C4-2B (cell line): ENCODE data around the gene NT5C3B.

Experiments
- CTCF ChIP-seq: fragments of 450-650 bp; conservative IDR thresholded peaks from 2 replicates; pipeline ENCODE4 v1.5.1; 2017; ENCODE audit warnings: mild to moderate bottlenecking
- ZFX ChIP-seq: fragments of 450-650 bp; IDR thresholded peaks from 2 replicates; pipeline ENCODE4 v1.6.1; 2017

- TF ChIP-seq CTCF (peak; percentile 98), ZFX (no peak)
Measured at GRCh38 chr17:41801374-41802271, 34.4 kb downstream of the NT5C3B start.
